Activated naive CD8-positive, alpha-beta T cell treated with anti-CD3 and anti-CD28 coated beads for 36 hours (primary cell): ENCODE measurements around the gene ANKH. TPM values are rescaled to one million over a fixed set of nuclear protein-coding genes. Genes with fewer than 3 reads are reported as not detected.
A peak's percentile ranks its signal among the peaks of the same experiment; 100 is the strongest.

Experiments
- DNase-seq: peaks from one replicate; pipeline ENCODE4 v3.0.0; 2021
- H3K27ac Mint-ChIP-seq: one replicate; pipeline ENCODE4 v1.8.0; 2022; ENCODE audit warnings: mild to moderate bottlenecking, moderate library complexity, mixed read lengths
- H3K27me3 Mint-ChIP-seq: one replicate; pipeline ENCODE4 v1.8.0; 2022; ENCODE audit warnings: mild to moderate bottlenecking, mixed read lengths
- H3K36me3 Mint-ChIP-seq: one replicate; pipeline ENCODE4 v1.8.0; 2021; ENCODE audit warnings: mild to moderate bottlenecking, mixed read lengths
- H3K4me1 Mint-ChIP-seq: one replicate; pipeline ENCODE4 v1.8.0; 2021; ENCODE audit warnings: mixed read lengths
- H3K4me3 Mint-ChIP-seq: one replicate; pipeline ENCODE4 v1.8.0; 2022; ENCODE audit warnings: mild to moderate bottlenecking, moderate library complexity, mixed read lengths
- H3K9me3 Mint-ChIP-seq: one replicate; pipeline ENCODE4 v1.8.0; 2022; ENCODE audit warnings: mixed read lengths
- total RNA-seq, 2 experiments: library from RNA; stranded (reverse); gene quantifications; one replicate each; pipeline ENCODE4 v1.2.3, GENCODE V29; 2021

ANKH gene
- total RNA-seq, 2 experiments from 2014 or later, result 82.5 to 84.6 TPM

DNA sequence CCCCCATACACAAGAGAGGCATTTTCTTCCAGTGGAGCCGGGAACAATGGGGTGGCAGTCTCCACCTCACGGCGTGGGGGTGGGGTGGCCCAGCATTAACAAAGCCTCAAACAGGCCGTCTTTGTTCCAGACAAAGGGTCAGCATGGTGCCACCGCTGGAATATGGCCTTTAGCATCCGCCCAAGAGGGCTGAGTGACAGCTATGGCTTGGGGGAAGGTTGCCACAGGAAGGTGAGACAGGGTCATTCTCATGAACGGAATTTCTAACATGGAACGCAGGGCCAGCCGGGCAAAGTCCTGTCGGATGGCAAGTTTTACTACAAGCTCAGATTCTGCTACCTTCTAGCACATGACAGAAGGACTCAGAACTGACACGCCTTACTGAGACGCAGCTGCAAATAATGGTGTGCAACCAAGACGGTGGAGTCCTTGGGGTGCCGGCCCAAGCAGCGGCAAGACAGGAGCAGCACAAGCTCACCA is 143.1 kb downstream of the ANKH start:
- Mint-ChIP-seq H3K4me1 (peaks cover 4% of the 10 kb centered on the region), H3K9me3 (no peaks in the 10 kb centered on the region), H3K27ac (no peak overlapping the region), H3K27me3 (no peaks in the 10 kb centered on the region), H3K36me3 (peaks cover 23% of the 10 kb centered on the region), H3K4me3 (no peak overlapping the region)
- DNase-seq, result no peak

DNA sequence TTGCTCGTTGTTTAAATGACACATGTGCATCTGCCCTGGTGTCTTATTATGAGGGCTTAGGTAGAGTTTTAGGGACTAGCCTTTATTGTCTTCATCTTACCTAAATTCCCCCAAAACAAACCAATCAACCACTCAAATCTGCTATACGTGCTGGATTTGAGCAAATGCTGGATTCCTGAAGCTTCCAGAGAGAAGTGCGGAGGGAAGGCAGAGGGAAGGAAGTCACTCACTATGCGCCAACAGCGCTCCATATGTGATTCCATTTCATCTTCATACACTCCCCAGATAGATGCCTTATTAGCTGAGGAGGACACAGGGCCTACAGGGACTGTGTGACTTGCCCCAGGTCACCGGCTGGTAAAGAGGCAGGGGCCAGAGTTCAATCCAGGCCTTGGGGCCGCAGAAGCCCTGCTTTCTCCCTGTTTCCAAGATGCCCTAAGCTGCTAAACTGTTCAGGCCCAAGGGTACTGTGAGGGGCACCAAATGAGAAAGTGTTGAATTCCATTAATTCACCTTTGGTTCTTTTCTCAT is 143.6 kb downstream of the ANKH start:
- H3K27ac Mint-ChIP-seq, result no peak overlapping the region
- H3K4me3 Mint-ChIP-seq, result no peak overlapping the region
- H3K4me1 Mint-ChIP-seq, result peaks cover 5% of the 10 kb centered on the region
- H3K36me3 Mint-ChIP-seq, result peaks cover 25% of the 10 kb centered on the region
- no peaks in the 10 kb centered on the region for H3K27me3 Mint-ChIP-seq
- H3K9me3 Mint-ChIP-seq, result no peaks in the 10 kb centered on the region
- no peak for DNase-seq

DNA sequence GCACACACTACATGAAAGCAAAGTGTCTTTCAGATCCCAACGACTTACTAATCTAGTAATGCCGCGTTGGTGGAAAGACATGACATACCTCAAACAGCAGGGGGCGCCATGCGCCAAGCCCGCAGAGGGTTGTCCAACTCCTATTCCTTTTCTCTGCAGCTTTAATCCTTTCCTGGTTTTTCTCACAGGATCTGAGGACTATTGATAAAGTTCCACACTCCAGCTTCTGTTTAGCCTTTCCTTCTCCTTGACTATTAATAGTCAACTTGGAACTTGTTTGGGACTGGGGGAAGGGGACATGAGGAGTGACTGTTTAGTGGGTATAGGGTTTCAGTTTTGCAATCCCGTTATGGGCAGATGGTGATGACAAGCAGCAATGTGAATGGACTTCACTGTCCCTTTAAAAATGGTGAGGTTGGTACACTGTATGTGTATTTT is 144.1 kb downstream of the ANKH start:
- H3K4me3 Mint-ChIP-seq, result no peak overlapping the region
- no peaks in the 10 kb centered on the region for H3K27me3 Mint-ChIP-seq
- H3K27ac Mint-ChIP-seq, result no peak overlapping the region
- no peaks in the 10 kb centered on the region for H3K9me3 Mint-ChIP-seq
- peak; percentile 73 for DNase-seq
- peaks cover 5% of the 10 kb centered on the region for H3K4me1 Mint-ChIP-seq
- H3K36me3 Mint-ChIP-seq, result peaks cover 25% of the 10 kb centered on the region

DNA sequence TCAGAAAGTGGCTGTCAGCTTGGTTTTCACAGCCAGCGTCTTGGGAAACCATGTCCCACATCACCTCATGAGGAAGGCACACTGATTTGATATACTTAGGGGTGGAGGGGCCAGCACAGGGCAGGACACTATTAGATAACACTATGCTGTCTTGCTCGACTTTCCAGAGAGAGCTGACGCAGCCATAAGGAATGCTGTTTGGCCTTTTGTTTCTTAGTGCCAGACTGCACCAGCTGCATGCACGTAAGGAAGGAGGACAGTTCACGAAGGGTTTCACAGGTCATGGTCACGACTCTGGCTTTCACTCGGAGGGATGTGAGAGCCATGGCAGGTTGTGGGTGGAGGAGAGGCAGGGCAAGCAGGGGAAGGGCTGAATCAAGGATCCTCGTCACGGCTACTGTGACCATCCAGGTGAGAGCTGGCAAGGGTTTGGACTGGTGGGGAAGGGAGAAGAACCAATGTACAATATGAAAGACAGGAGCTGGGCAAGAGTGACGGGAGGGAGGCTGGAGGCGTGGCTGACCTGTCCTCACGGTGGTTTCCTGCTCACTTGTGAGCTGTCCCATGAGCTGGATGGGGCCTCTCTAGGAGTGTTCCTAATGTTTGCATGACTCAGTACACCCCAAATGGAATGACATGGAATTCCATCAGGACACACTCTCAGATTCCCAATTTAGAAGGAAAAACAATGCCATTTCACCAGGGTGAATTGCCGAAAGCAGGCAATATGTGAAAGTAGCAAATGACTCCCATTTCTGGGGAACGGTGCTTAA is 145.3 kb downstream of the ANKH start:
- Mint-ChIP-seq H3K9me3 (no peaks in the 10 kb centered on the region), H3K27me3 (no peaks in the 10 kb centered on the region), H3K4me1 (peaks cover 5% of the 10 kb centered on the region), H3K27ac (peak overlapping the region; percentile 42), H3K4me3 (no peak overlapping the region), H3K36me3 (peaks cover 25% of the 10 kb centered on the region)
- no peak for DNase-seq

DNA sequence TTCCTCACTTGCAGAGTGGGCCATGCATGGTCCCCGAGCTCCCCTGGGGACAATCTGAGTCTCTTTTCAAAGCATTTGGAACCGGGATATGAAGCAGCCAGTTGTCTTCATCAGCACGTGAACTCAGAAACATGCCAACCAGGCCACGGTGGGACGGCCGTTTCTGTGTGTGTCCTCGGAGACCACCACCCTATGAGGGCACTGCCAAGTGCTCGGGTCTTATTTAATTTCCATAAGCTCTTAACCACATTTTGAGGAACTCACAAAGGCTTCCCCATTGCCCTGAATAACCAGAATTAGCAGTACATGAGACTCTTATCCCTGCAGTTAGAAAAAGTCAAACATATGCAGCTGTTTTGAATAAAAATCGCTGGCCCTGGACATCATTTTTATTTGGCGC is 146.9 kb downstream of the ANKH start:
- Mint-ChIP-seq H3K9me3 (no peaks in the 10 kb centered on the region), H3K4me3 (no peak overlapping the region)

DNA sequence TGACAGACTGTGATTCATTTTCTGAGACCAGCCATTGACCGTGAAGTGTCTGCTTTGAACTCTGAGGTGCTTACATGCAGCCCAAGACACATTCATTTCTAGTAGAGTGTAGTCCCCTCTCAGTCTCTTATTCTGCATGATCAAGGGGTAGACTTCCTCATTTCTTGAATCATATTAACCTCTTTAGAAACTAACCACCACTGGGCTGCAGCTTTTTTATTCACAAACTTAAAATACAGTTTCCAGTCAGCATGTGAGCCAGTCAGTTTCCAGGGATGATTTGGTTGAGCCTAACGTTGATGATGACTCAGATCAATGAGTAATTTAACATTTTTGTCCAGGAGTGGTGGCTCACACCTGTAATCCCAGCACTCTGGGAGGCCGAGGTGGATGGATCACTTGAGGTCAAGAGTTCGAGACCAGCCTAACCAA is 147.9 kb downstream of the ANKH start:
- no peak overlapping the region for H3K4me3 Mint-ChIP-seq
- peaks cover 32% of the 10 kb centered on the region for H3K36me3 Mint-ChIP-seq
- H3K4me1 Mint-ChIP-seq, result peaks cover 14% of the 10 kb centered on the region
- H3K27ac Mint-ChIP-seq, result peak overlapping the region; percentile 3
- no peak for DNase-seq
- H3K27me3 Mint-ChIP-seq, result no peaks in the 10 kb centered on the region
- H3K9me3 Mint-ChIP-seq, result no peaks in the 10 kb centered on the region

More for the DNA sequence above, 146.9 kb downstream of the ANKH start:
- no peak overlapping the region for H3K27ac Mint-ChIP-seq
- no peaks in the 10 kb centered on the region for H3K27me3 Mint-ChIP-seq
- peaks cover 31% of the 10 kb centered on the region for H3K36me3 Mint-ChIP-seq
- no peak for DNase-seq
- H3K4me1 Mint-ChIP-seq, result peaks cover 11% of the 10 kb centered on the region

DNA sequence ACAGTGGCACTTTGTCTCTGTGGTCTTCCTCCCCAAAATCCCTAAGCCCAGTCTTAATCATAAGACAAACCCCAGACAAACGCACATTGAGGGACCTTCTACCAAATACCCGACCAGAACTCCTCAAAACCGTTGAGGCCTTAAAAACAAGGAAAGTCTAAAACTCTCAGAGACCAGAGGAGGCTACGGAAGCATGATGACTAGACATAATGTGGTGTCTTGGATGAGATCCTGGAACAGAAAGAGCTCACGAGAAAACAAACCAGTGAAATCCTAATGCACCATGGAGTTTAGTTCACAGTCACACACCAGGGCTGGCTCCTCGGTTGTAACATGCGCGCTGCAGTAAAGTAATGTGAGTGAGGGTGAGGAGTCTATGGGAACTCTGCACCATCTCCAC is 148.7 kb downstream of the ANKH start:
- Mint-ChIP-seq H3K27ac (no peak overlapping the region), H3K4me1 (peaks cover 16% of the 10 kb centered on the region)

DNA sequence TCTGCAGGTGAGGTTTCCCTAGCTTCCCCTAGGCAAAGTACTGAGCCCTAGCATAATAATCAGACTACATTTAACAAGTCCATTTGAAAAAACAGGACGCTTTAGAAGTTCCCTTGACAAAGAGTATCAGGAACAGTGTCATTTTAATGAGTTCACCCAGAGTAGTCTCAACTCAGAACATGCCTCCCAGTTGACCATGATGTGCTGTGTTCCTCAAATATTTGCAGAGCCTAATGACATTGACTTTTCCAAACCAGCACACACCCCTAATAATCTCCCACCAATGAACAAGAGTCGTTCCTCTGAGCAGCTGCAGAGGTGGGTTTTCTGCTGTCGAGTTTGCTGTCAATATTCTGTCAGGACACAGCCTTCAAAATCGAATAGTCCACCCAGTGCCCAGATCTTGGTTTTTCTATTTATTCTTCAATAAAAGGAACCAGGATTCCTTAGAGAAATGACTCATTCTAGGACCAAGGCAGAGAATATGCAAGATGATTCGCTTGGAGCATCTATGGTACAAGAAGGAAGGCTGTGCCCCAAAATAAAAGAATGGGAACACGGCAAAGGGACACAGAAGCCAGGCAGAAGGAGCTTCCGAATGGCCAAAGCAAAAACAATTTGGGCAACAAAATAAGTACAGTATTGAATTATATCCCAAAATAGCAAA is 149.5 kb downstream of the ANKH start:
- Mint-ChIP-seq H3K9me3 (no peaks in the 10 kb centered on the region), H3K27me3 (no peaks in the 10 kb centered on the region), H3K4me1 (peaks cover 16% of the 10 kb centered on the region), H3K36me3 (peaks cover 40% of the 10 kb centered on the region), H3K27ac (no peak overlapping the region), H3K4me3 (no peak overlapping the region)
- no peak for DNase-seq

More for the DNA sequence above, 148.7 kb downstream of the ANKH start:
- H3K36me3 Mint-ChIP-seq, result peaks cover 37% of the 10 kb centered on the region
- no peak for DNase-seq
- H3K27me3 Mint-ChIP-seq, result no peaks in the 10 kb centered on the region
- no peak overlapping the region for H3K4me3 Mint-ChIP-seq
- H3K9me3 Mint-ChIP-seq, result no peaks in the 10 kb centered on the region

DNA sequence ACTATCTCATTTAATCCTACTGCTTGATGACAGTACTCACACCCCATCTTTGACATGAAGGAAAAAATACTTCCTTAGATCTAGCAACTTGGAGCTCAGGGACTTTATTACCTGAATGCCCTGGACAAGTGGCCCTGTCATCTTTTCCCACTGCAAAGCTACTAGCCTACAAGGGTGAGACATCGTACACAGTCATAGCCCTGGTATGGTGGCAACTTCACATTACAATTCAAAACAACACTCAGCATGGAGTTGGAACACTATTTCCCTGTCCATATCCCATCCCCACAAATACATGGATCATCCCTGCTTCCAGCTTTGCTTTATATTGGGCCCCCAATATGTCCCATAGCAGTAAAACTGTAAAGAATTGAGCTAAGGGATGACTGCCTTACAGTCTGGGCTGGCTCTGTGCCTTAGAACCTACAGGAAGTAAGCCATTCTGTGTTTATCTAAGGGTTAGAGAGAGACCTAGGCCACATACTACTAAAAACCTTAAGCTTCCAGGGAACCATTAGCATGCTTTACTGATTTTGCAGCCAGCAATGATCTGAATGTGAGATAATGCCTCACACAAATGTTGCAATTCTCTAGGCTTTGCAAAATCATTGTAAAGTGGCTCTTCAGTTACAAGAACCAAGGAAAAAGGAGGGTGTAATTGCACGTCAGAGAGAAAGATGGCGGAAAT is 151.2 kb downstream of the ANKH start:
- H3K36me3 Mint-ChIP-seq, result peaks cover 33% of the 10 kb centered on the region
- no peak overlapping the region for H3K27ac Mint-ChIP-seq
- H3K4me3 Mint-ChIP-seq, result no peak overlapping the region
- H3K9me3 Mint-ChIP-seq, result no peaks in the 10 kb centered on the region
- H3K4me1 Mint-ChIP-seq, result peaks cover 14% of the 10 kb centered on the region
- DNase-seq, result no peak
- H3K27me3 Mint-ChIP-seq, result no peaks in the 10 kb centered on the region

DNA sequence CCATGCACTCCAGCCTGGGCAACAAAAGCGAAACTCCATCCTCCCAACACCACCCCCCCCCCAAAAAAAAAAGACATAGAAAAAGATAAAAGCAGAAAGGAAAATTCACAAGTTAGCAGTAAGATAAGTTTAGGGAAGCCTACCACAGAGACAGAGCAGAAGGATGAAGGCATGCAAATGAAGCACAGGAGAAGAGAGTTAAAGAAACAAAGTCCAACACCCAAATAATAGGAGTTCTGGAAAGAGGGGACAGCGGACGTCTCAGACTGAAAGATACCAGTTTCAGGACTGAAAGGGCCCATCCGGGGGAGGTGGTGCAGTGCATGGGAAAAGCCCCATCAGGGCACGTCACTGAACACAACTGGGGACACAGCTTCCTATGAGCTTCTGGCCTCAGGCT is 152.8 kb downstream of the ANKH start:
- Mint-ChIP-seq H3K4me1 (peaks cover 14% of the 10 kb centered on the region), H3K4me3 (no peak overlapping the region), H3K27ac (no peak overlapping the region), H3K9me3 (no peaks in the 10 kb centered on the region), H3K27me3 (no peaks in the 10 kb centered on the region), H3K36me3 (peaks cover 26% of the 10 kb centered on the region)
- no peak for DNase-seq

DNA sequence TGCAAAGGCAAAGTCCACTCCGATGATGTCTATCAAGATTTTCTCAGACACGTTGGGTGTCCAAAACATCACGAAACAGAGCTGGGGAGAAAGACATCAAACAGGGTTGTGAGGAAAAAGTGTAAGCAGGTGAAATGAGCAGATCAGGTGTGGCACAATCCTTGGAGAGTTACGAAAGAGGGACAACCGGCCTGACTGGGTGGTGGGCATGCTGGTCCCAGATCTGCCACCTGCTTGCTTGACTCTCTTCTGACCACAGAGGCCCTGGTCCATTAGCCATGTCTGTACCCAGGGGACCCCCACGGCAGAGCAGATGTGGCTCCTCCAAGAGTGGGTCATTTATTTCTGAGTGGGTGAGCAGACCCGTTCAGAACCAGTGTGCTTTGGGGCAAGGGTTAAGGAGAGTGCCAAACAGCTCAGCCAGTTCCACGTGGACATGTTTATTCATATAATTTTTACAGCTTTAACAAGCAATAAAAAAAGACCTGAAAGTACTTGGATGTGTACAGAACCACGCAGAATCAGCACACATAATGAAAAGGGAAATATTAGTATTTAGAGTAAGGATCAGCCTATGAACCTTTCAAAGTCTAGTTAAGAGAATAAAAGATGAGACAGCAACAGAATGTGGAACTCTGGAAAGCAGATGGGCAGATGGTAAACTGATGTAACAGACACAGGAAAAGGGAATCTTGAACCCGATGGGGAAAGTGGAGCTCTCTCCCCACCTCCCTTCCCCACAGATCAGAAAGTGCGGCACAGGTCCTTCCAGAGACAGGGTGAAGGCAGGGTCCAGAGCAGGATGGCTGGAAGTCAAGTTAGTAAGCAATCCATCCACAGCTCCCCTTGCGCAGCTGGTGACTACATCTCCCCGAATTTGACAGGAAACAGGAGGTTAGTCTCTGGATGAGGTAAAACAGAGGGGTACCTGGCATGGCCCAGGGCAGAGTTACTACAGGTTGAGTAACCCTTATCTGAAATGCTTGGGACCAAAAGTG is 154.5 kb downstream of the ANKH start:
- Mint-ChIP-seq H3K27ac (no peak overlapping the region), H3K4me3 (no peak overlapping the region), H3K27me3 (no peaks in the 10 kb centered on the region), H3K36me3 (peaks cover 28% of the 10 kb centered on the region), H3K9me3 (no peaks in the 10 kb centered on the region), H3K4me1 (peaks cover 10% of the 10 kb centered on the region)
- DNase-seq, result no peak

DNA sequence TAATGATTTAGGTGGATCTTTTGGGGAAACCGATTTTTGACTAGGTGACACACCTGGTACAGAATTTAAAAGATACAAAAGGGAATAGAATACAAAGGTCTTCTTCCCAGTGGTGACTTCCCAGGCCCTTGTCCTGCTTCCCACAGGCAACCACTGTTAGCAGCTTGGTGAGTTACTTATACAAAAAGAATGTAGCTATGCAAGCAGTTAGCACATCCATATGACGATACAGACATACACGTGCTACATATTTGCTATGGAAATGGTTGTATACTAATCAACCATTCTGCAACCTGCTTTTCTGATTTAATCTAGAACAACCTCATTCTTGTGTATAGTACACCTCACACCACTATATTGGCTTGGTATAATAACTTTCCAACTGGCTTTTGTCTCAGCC is 156.1 kb downstream of the ANKH start:
- Mint-ChIP-seq H3K9me3 (no peaks in the 10 kb centered on the region), H3K36me3 (peaks cover 33% of the 10 kb centered on the region), H3K27ac (no peak overlapping the region), H3K4me1 (peaks cover 8% of the 10 kb centered on the region), H3K4me3 (no peak overlapping the region), H3K27me3 (no peaks in the 10 kb centered on the region)
- DNase-seq, result no peak

DNA sequence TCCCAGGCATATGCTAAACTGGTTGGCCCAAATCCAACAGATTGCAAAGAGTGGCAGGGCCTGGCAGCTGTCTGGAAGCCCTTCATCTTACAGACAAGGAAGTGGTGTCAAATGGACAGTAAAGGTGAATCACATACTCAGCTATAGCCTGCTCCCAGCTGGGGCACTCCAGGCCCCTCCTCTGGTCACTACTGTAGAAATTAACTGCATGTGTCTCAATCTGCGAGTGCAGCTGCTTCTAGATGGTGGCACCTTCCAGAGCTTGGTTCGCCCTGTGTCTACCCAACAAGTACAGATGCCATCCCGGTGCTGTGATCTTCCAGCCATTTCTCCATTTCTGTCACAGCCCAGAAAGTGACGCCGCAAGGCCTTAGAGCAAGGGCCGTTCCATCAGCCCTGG is 156.9 kb downstream of the ANKH start:
- peaks cover 39% of the 10 kb centered on the region for H3K36me3 Mint-ChIP-seq

More for the DNA sequence above, 156.9 kb downstream of the ANKH start:
- no peak overlapping the region for H3K27ac Mint-ChIP-seq
- H3K4me3 Mint-ChIP-seq, result no peak overlapping the region
- peaks cover 5% of the 10 kb centered on the region for H3K4me1 Mint-ChIP-seq
- no peaks in the 10 kb centered on the region for H3K9me3 Mint-ChIP-seq
- no peak for DNase-seq
- no peaks in the 10 kb centered on the region for H3K27me3 Mint-ChIP-seq
